GM18498 (cell line): ENCODE results near the gene IFNAR1.

Experiments
- ATAC-seq: cut with Tn5 transposase; IDR thresholded peaks from one replicate; pipeline ENCODE4 v1.9.1; 2021; ENCODE audit warnings: mild to moderate bottlenecking, moderate library complexity; ENCODE audit not compliant: unreplicated experiment

The IFNAR1 gene

DNA sequence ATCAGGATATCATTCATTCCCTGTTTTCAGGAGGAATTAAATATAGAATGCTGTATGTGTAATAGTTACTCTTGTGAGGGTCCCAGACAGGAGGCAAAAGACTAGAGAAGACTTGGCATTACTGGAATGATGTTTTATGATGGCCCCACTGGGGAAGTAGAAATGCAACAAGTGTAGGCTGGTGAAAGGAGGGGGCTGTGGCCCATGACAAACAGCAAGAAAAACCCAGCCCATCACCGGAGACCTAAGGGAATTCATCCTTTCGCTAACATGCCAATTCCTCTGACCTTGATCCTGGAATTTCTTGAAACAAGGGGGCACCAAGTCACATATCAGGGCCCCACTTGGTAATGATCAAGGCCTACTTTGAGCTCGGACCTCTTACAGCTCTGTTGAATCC lies 72.9 kb downstream of the IFNAR1 start:
- no peak for ATAC-seq

DNA sequence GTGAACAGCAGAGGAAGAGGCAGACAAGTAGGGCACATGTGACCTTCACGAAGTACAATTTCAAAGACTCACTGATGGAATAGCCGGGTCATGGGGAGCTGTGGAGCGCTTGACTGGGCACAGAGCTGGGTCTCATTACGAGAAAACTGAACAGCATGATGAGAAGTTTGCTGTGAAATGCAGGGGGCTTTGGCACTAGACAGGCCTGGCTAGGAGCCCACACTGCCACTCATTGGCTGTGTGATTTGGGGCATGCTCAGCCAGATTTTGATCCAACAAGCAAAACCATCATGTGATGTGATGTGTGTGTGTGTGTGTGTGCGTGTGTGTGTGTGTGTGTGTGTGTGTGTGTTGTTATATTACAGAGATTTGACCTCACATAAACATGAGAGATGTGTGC lies 73.6 kb downstream of the IFNAR1 start:
- no peak for ATAC-seq

DNA sequence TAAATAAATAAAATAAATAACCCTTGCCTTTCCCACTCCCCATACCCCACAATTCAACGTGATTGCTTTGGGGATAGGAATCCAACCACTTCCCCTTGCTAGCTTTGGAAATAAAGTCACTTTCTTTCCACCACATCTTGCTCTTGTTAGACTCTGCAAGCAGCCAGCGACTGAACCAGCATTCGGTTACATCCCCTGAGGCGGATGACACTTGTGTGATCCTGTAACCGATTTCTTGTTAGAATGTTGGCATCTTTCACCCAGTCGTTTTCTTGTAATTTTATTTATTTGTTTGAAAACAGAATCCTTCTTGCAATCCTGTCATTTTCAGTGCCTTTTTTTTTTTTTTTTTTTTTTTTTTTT lies 76.8 kb downstream of the IFNAR1 start:
- no peak for ATAC-seq

DNA sequence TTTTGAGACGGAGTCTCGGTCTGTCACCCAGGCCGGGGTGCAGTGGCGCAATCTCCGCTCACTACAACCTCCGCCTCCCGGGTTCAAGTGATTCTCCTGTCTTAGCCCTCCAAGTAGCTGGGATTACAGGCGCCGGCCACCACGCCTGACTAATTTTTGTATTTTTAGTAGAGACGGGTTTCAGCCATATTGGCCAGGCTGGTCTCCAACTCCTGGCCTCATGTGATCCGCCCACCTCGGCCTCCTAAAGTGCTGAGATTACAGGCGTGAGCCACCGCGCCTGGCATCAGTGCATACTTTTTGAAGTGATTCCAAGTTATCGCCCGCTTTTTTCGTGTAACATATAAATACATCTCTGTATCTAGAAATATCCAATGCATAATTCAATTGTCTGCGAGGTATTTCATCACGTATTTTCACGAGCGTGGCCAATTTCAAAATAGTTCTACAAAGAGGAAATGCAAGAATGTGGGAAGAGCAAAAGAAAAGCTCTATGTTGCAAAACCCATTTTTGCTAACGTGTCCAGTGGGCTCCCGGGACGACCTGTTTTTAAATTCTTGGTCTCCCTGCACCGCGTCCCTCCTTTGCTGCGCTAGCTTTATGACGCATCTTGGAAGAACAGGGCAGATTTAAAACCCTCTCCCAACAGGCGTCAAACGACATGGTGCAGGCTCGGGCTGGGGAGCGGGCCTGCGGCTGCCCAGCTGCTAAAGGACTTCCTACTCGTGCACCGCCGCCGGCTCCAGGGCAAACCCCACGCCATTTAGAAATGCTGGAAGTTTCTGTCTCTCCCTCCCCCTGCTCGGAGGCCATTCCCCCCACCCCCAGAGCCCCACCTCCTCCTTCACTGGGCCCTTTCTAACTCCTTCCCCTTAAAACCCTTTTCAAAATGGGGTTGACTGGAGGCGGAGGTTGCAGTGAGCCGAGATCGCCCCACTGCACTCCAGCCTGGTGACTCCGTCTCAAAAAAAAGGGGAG lies 77.5 kb downstream of the IFNAR1 start:
- ATAC-seq, result no peak

DNA sequence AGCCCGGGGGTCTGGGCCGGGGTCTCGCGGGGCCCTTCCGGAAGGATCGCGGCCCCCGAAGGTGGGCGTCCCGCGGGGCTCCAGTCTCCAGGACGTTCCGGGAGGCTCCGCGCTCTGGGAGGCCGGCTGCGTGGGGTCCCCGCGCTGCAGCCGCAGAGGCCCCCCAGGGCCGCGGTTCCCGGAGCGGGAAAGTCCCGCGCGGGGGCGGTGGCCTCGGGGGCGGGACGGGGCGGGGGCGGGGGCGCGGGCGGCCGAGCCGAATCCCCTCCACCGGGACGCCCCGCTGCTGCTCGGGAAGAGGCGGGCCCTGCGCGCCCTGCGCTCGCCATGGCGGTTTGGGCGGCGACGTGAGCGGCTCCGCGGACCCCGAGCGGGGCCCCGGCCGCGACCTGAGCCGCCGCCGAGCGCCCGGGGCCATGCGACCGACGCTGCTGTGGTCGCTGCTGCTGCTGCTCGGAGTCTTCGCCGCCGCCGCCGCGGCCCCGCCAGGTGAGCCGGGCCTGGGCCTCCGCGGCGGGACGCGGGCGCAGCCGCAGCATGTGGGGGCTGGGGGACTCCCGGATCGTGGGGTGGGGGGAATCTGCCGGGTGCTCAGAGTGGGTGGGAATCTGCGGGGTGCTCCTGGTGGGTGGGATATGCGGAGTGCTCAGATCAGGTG lies 78.5 kb downstream of the IFNAR1 start, which contains the start of gene IFNGR2:
TSS of gene IFNGR2 (plus strand) at position 286 of the 658 bp plus-strand sequence. CDS start at position 417, 131 bp downstream.
- peak; percentile 45 for ATAC-seq

DNA sequence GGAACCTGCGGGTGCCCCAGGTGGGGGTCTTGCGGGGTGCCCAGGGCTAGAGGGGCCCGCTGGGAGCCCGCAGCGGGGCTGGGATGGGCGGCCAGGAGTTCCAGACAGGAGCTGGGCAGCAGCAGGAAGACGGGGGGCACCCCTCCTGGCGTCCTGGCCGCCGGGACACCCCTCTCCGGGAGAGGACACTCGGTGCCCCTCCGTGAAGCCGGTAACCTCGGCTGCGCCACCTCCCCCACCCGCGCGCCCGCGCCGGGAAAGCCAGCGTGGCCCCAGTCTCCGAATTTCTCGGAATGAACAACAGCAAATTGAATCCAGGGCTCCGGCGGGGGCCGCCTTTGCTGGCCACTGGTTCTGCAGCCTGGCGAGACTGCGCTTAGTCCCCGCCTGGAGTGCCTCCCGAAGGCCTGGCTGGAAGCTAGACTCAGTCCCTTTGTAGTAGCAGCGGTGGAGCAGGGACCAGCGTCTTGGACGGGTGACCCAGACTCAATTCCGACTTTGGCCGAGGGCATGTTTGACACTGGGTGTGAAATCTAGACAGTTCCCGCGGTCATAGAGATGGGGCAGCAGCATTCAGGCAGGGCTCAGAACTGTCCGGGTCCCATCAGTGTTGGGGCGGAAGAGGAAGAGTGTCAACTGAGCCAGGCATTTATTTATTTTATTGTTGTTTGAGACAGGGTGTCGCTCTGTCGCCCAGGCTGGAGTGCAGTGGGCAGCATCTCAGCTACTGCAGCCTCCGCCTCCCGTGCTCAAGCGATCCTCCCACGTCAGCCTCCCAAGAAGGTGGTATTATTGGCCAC lies 79.2 kb downstream of the IFNAR1 start:
- peak; percentile 27 for ATAC-seq

DNA sequence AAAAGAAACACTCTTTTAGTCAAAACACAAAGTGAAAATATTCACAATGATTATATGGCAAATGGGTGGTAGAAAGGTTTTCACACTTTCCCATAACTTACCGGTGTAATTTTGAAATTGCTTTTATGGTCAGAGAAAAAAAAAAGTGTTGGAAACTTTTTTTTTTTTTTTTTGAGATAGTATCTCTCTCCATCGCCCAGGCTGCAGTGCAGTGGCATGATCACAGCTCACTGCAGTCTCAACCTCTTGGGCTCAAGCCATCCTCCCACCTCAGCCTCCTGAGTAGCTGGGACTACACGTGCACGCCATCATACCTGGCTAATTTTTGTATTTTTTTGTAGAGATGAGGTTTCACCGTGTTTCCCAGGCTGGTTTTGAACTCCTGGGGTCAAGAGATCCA lies 81.7 kb downstream of the IFNAR1 start:
- ATAC-seq, result no peak
